Measurements from ENCODE around the gene KIAA1549.

The KIAA1549 gene

DNA sequence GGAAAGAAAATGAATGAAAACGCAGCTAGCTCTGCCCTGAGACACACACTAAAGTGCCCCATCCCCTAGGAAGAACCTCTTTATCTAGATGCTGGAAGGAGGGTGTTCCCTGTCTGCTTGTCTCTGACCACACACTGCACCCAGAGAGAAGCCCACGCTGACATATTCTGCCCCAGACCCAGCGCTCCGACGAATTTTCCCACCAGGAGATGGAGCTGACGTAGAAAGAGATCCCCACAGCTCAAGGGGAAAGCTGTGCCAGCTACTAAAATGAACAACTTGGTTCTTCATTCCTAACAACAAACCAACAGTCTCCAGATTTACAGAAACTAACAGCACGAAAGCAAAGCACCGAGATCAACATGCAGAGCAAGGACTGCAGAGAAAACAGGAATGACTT is 73.3 kb downstream of the KIAA1549 start:
- TF ChIP-seq, protein P1, sequence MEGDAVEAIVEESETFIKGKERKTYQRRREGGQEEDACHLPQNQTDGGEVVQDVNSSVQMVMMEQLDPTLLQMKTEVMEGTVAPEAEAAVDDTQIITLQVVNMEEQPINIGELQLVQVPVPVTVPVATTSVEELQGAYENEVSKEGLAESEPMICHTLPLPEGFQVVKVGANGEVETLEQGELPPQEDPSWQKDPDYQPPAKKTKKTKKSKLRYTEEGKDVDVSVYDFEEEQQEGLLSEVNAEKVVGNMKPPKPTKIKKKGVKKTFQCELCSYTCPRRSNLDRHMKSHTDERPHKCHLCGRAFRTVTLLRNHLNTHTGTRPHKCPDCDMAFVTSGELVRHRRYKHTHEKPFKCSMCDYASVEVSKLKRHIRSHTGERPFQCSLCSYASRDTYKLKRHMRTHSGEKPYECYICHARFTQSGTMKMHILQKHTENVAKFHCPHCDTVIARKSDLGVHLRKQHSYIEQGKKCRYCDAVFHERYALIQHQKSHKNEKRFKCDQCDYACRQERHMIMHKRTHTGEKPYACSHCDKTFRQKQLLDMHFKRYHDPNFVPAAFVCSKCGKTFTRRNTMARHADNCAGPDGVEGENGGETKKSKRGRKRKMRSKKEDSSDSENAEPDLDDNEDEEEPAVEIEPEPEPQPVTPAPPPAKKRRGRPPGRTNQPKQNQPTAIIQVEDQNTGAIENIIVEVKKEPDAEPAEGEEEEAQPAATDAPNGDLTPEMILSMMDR (IDR thresholded peaks at IDR 0.05; ENCODE audit: insufficient read depth, low read length, poor library complexity, severe bottlenecking) = no peak
- no peak for TF ChIP-seq EZH2phosphoT487 (conservative IDR thresholded peaks at IDR 0.05; ENCODE audit: low read length)
- Histone ChIP-seq H3K9me2 (replicated peaks; ENCODE audit: insufficient read depth, low read length) (no peaks in the 10 kb centered on the region), H3K27ac (ENCODE audit: low read depth, low read length) (no peak overlapping the region), H4K20me1 (ENCODE audit: low read depth, low read length) (no peaks in the 10 kb centered on the region), H3F3A (ENCODE audit: insufficient read depth) (no peaks in the 10 kb centered on the region), H3K79me2 (ENCODE audit: insufficient read depth, low read length) (no peaks in the 10 kb centered on the region), H3K4me3 (ENCODE audit: insufficient read depth, low read length, poor library complexity, severe bottlenecking) (no peak overlapping the region), H3K4me2 (ENCODE audit: low read depth, low read length, poor library complexity, severe bottlenecking) (no peak overlapping the region), H3K27me3 (ENCODE audit: low read length) (no peaks in the 10 kb centered on the region), H3K9ac (ENCODE audit: low read length) (no peak overlapping the region), H3K36me3 (ENCODE audit: low read length) (no peaks in the 10 kb centered on the region), H2AFZ (ENCODE audit: low read depth, low read length, severe bottlenecking) (no peak overlapping the region), H3K9me3 (ENCODE audit: insufficient read depth, low read length) (no peaks in the 10 kb centered on the region)

DNA sequence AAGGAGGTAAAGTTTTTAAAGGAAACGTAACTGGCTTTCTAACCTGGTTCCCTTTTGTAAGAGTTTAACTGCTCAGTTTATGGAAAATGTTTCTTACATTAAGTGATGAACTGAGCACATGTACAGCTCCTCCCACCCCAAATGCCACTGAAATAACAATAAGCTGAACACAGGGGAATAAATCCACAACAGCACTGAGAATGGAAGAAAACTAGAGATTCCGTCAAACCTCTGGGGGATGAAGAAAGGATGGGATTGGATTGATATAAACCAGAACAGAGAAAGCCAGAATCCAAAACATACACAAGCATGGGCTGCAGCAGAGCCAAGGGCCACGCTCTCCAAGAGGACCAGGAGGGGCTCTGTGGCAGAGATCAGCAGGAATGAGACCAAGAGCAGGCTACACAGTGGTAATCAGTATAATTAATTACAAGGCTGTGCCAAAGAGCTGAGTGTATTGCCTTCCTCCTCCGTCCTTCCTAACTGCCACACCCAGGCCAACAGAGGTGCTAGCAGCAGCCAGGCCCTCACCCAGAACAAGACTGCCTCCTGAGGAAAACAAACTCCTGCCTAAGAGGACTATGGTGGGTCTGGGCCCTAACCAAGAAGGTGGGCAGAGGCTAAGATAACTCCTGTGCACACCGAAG is 73.9 kb downstream of the KIAA1549 start:
- Histone ChIP-seq H3K36me3 (ENCODE audit: low read length) (no peaks in the 10 kb centered on the region), H3K27me3 (ENCODE audit: low read length) (no peaks in the 10 kb centered on the region), H3F3A (ENCODE audit: insufficient read depth) (no peaks in the 10 kb centered on the region), H3K9me3 (ENCODE audit: insufficient read depth, low read length) (no peaks in the 10 kb centered on the region), H3K9me2 (replicated peaks; ENCODE audit: insufficient read depth, low read length) (no peaks in the 10 kb centered on the region), H3K9ac (ENCODE audit: low read length) (no peak overlapping the region), H3K79me2 (ENCODE audit: insufficient read depth, low read length) (no peaks in the 10 kb centered on the region), H3K4me2 (ENCODE audit: low read depth, low read length, poor library complexity, severe bottlenecking) (no peak overlapping the region), H2AFZ (ENCODE audit: low read depth, low read length, severe bottlenecking) (no peak overlapping the region), H3K4me3 (ENCODE audit: insufficient read depth, low read length, poor library complexity, severe bottlenecking) (no peak overlapping the region), H4K20me1 (ENCODE audit: low read depth, low read length) (no peaks in the 10 kb centered on the region), H3K27ac (ENCODE audit: low read depth, low read length) (no peak overlapping the region)
- TF ChIP-seq, protein P1 (IDR thresholded peaks at IDR 0.05; ENCODE audit: insufficient read depth, low read length, poor library complexity, severe bottlenecking) = no peak
- no peak for TF ChIP-seq EZH2phosphoT487 (conservative IDR thresholded peaks at IDR 0.05; ENCODE audit: low read length)

DNA sequence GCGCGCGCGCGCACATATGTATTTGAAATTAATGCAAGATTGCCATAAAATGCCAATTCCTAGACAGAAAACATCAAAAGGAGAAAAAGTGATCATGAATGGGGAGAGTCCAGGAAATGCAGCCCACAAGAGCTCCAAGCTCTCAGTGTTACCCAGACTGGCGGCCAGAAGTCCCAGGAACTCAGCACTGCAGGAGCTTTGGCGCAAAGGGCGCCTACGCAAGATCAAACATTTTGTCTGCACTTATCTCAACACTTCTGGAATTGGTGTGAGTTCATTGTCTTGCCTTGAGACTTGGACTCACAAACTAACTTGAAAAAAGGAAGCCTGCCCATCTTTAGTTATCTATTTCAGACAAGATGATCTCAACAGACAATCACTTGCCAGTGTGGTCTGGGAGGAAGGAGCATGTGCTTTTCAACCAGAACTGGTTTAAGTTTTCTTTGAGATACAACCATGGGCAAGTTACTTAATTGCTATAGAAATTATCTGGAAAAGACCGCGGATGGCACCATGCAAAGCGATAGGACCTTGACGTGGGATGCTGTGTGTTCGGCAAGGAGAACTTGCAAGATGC is 77.2 kb downstream of the KIAA1549 start:
- no peaks in the 10 kb centered on the region for H3K36me3 ChIP-seq (ENCODE audit: low read length)
- no peaks in the 10 kb centered on the region for H3K27me3 ChIP-seq (ENCODE audit: low read length)
- H3K9me2 ChIP-seq (replicated peaks; ENCODE audit: insufficient read depth, low read length) = no peaks in the 10 kb centered on the region
- H3K4me3 ChIP-seq (ENCODE audit: insufficient read depth, low read length, poor library complexity, severe bottlenecking) = no peak overlapping the region
- no peak overlapping the region for H3K27ac ChIP-seq (ENCODE audit: low read depth, low read length)
- no peak overlapping the region for H3K9ac ChIP-seq (ENCODE audit: low read length)
- H3K4me2 ChIP-seq (ENCODE audit: low read depth, low read length, poor library complexity, severe bottlenecking) = no peak overlapping the region
- no peaks in the 10 kb centered on the region for H3F3A ChIP-seq (ENCODE audit: insufficient read depth)
- H4K20me1 ChIP-seq (ENCODE audit: low read depth, low read length) = no peaks in the 10 kb centered on the region
- H2AFZ ChIP-seq (ENCODE audit: low read depth, low read length, severe bottlenecking) = no peak overlapping the region
- no peaks in the 10 kb centered on the region for H3K79me2 ChIP-seq (ENCODE audit: insufficient read depth, low read length)
- TF ChIP-seq EZH2phosphoT487 (conservative IDR thresholded peaks at IDR 0.05; ENCODE audit: low read length) = no peak
- TF ChIP-seq, protein P1 (IDR thresholded peaks at IDR 0.05; ENCODE audit: insufficient read depth, low read length, poor library complexity, severe bottlenecking) = no peak
- no peaks in the 10 kb centered on the region for H3K9me3 ChIP-seq (ENCODE audit: insufficient read depth, low read length)
